Small intestine (tissue), 16 donors: ENCODE data around the gene MAB21L2. TPM values are rescaled to one million over a fixed set of nuclear protein-coding genes. Genes with fewer than 3 reads are reported as not detected.
"Not testable (repeated sequence)": the region's sequence is repeated elsewhere in the genome, so short reads cannot be mapped to it uniquely, and the experiment has no call there.

Experiments
- DNase-seq, 2 donors: peaks; one replicate each; pipeline versions ENCODE4 v3.0.0 to v3.0.0-alpha.2; 2013
- FAIRE-seq: peaks from 2 replicates; lab custom pipeline; 2012; peaks lifted over from hg19 to GRCh38; lab: Jason Lieb, UNC
- H3K27ac ChIP-seq, 3 donors: one replicate each; pipeline ENCODE4 v1.5.1; 2013; ENCODE audit warnings: low read length in 2 of 3, mild to moderate bottlenecking in 2 of 3, control low read depth in 1 of 3, inconsistent platforms in 1 of 3, low read depth in 1 of 3, moderate library complexity in 1 of 3
- H3K27me3 ChIP-seq, 3 donors: one replicate each; pipeline ENCODE4 v1.6.1; 2013; ENCODE audit warnings: low read length in 3 of 3, inconsistent platforms in 1 of 3; ENCODE audit not compliant: control insufficient read depth in 3 of 3, insufficient read depth in 3 of 3
- H3K36me3 ChIP-seq, 3 donors: one replicate each; pipeline ENCODE4 v1.6.1; 2013; ENCODE audit warnings: low read length in 3 of 3, inconsistent platforms in 1 of 3, low read depth in 1 of 3, mild to moderate bottlenecking in 1 of 3, moderate library complexity in 1 of 3; ENCODE audit not compliant: control insufficient read depth in 3 of 3, insufficient read depth in 2 of 3
- H3K4me1 ChIP-seq, 3 donors: one replicate each; pipeline ENCODE4 v1.6.1; 2013; ENCODE audit warnings: low read length in 2 of 3, inconsistent platforms in 1 of 3, low read depth in 1 of 3, mild to moderate bottlenecking in 1 of 3, moderate library complexity in 1 of 3; ENCODE audit not compliant: control insufficient read depth in 3 of 3, insufficient read depth in 2 of 3
- H3K4me3 ChIP-seq, 3 donors: one replicate each; pipeline ENCODE4 v1.5.1; 2013; ENCODE audit warnings: low read length in 3 of 3, control low read depth in 1 of 3, inconsistent platforms in 1 of 3, low read depth in 1 of 3, mild to moderate bottlenecking in 1 of 3, moderate library complexity in 1 of 3
- H3K9me3 ChIP-seq, 2 donors: one replicate each; pipeline ENCODE4 v1.6.1; 2013; ENCODE audit warnings: low read depth in 1 of 2, low read length in 1 of 2; ENCODE audit not compliant: control insufficient read depth in 2 of 2, insufficient read depth in 1 of 2
- WGBS, 3 donors: extraction: QIAGEN DNeasy Blood & Tissue Kit; methylation state at CpG; one replicate each; pipeline ENCODE4 v1.1.7; 2013; 5-methylcytosine and 5-hydroxymethylcytosine counted together
- long read RNA-seq, 10 donors: transcript quantifications; one replicate each; lab custom pipeline, GENCODE V29; 2026
- polyA plus RNA-seq, 4 donors: library from polyadenylated mRNA; stranded (reverse) in 3 of 4; unstranded in 1 of 4; fragments of 200-250 nt in 3 of 4; fragments of 120-200 nt in 1 of 4; gene quantifications; one replicate each; pipeline versions ENCODE4 v1.2.1 to v1.2.3, GENCODE V29; 2013
- donor health status: healthy with polysubstance abuse.
- donor health status: control.
- donor health status: control.
- donor health status: Bipolar disorder and iron deficiency.
- donor health status: healthy.

MAB21L2 gene
- 10 to 100 TPM in 1 of 4 donors, 1 to 10 TPM in 2, under 1 TPM in 1; 0.89 to 11.7 (median 9.5) TPM for polyA plus RNA-seq
- long read RNA-seq, donor 1, transcript MAB21L2-201 (1 exons, 2,772 nt): major isoform, 78 of 78 reads
- long read RNA-seq, donor 1, partial matches to known transcripts: 0 of 78 reads
- long read RNA-seq, donor 1, other reads (novel, unspliced or antisense): 0 of 78 reads
- long read RNA-seq, donor 2, transcript MAB21L2-201 (1 exons, 2,772 nt): major isoform, 12 of 12 reads
- long read RNA-seq, donor 2, partial matches to known transcripts: 0 of 12 reads
- long read RNA-seq, donor 2, other reads (novel, unspliced or antisense): 0 of 12 reads
- long read RNA-seq, donor 3, transcript MAB21L2-201 (1 exons, 2,772 nt): major isoform, 55 of 55 reads
- long read RNA-seq, donor 3, partial matches to known transcripts: 0 of 55 reads
- long read RNA-seq, donor 3, other reads (novel, unspliced or antisense): 0 of 55 reads
- long read RNA-seq, donor 4, partial matches to known transcripts: 0 of 3 reads
- long read RNA-seq, donor 4, other reads (novel, unspliced or antisense): 0 of 3 reads
- long read RNA-seq, donor 5, transcript MAB21L2-201 (1 exons, 2,772 nt): major isoform, 21 of 21 reads
- long read RNA-seq, donor 5, partial matches to known transcripts: 0 of 21 reads
- long read RNA-seq, donor 5, other reads (novel, unspliced or antisense): 0 of 21 reads
- long read RNA-seq, donor 6, transcript MAB21L2-201 (1 exons, 2,772 nt): major isoform, 41 of 41 reads
- long read RNA-seq, donor 6, partial matches to known transcripts: 0 of 41 reads
- long read RNA-seq, donor 6, other reads (novel, unspliced or antisense): 0 of 41 reads
- long read RNA-seq, donor 7, partial matches to known transcripts: 0 of 1 reads
- long read RNA-seq, donor 7, other reads (novel, unspliced or antisense): 0 of 1 reads
- long read RNA-seq, donor 8: 0 reads
- long read RNA-seq, donor 9, transcript MAB21L2-201 (1 exons, 2,772 nt): major isoform, 8 of 8 reads
- long read RNA-seq, donor 9, partial matches to known transcripts: 0 of 8 reads
- long read RNA-seq, donor 9, other reads (novel, unspliced or antisense): 0 of 8 reads
- long read RNA-seq, donor 10, transcript MAB21L2-201 (1 exons, 2,772 nt): major isoform, 152 of 152 reads
- long read RNA-seq, donor 10, partial matches to known transcripts: 0 of 152 reads
- long read RNA-seq, donor 10, other reads (novel, unspliced or antisense): 0 of 152 reads

- DNase-seq (no peak), FAIRE-seq (no peak)
- Histone ChIP-seq H3K4me3 (peak within 1 kb of the TSS in 2 of 3 donors; percentile 42 to 43), H3K36me3 (peaks cover 0 to 20% (median 4%) of the 10 kb centered on the region in 3 donors), H3K4me1 (no peaks in the 10 kb centered on the region), H3K27ac (peak within 1 kb of the TSS; percentile 1 to 92 (median 81)), H3K9me3 (peaks cover 0 to 14% of the 10 kb centered on the region in 2 donors), H3K27me3 (peaks cover 0 to 20% (median 0%) of the 10 kb centered on the region in 3 donors)
- WGBS, 3 donors: 66 to 96% (median 91%) methylated on average over 27 of the region's 27 CpGs
Measured at GRCh38 chr4:150582146-150582872, at the start of gene MAB21L2. TSS of gene MAB21L2 (plus strand) at chr4:150582151. CDS start at chr4:150583030, 879 bp downstream.

GRCh38 chr4:150533673-150534072 lies 48.3 kb upstream of the MAB21L2 start:
- H3K9me3 ChIP-seq: no peaks in the 10 kb centered on the region
- no peak overlapping the region for H3K27ac ChIP-seq
- WGBS, 3 donors: 81 to 85% (median 83%) methylated on average over 3 of the region's 3 CpGs
- H3K4me3 ChIP-seq: no peak overlapping the region
- FAIRE-seq (no peak), DNase-seq (no peak)
- no peaks in the 10 kb centered on the region for H3K27me3 ChIP-seq
- no peaks in the 10 kb centered on the region for H3K36me3 ChIP-seq
- no peaks in the 10 kb centered on the region for H3K4me1 ChIP-seq

DNA sequence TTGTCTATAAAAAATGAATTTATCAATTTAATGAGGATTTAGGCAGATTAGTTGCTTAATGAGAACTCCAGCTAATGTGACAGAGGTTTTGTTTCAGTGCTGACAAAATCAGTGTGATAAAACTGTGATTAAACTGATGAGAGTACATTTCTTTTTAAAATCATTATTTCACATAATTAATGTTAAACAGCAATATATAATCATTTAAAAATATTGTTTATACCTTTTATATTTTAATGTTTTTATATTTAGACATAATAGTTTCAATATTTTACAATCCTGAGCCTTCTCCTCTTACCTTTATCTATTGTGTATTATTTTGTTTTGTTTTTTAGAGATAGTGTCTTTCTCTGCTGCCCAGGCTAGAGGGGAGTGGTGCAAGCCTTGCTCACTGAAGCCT lies 47.1 kb upstream of the MAB21L2 start:
- DNase-seq: no peak
- no peaks in the 10 kb centered on the region for H3K36me3 ChIP-seq
- H3K4me3 ChIP-seq: no peak overlapping the region
- FAIRE-seq: no peak
- H3K27me3 ChIP-seq: no peaks in the 10 kb centered on the region
- no peak overlapping the region for H3K27ac ChIP-seq
- no peaks in the 10 kb centered on the region for H3K9me3 ChIP-seq
- H3K4me1 ChIP-seq: no peaks in the 10 kb centered on the region

GRCh38 chr4:150537911-150538310 lies 44.0 kb upstream of the MAB21L2 start:
- H3K27ac ChIP-seq, H3K9me3 ChIP-seq, FAIRE-seq, H3K36me3 ChIP-seq, H3K4me1 ChIP-seq, H3K27me3 ChIP-seq, DNase-seq, H3K4me3 ChIP-seq: not testable (repeated sequence)
- WGBS, 3 donors: 89 to 99% (median 92%) methylated on average over 3 of the region's 3 CpGs

GRCh38 chr4:150540536-150540935 lies 41.4 kb upstream of the MAB21L2 start:
- Histone ChIP-seq H3K9me3 (no peaks in the 10 kb centered on the region), H3K4me3 (no peak overlapping the region), H3K27ac (peak overlapping the region in 1 of 3 donors; percentile 54), H3K4me1 (no peaks in the 10 kb centered on the region), H3K27me3 (no peaks in the 10 kb centered on the region), H3K36me3 (no peaks in the 10 kb centered on the region)
- FAIRE-seq: no peak
- no peak for DNase-seq

- peak overlapping the region in 1 of 3 donors; percentile 54 for H3K27ac ChIP-seq
- DNase-seq: peak; percentile 9 to 38
- H3K36me3 ChIP-seq: no peaks in the 10 kb centered on the region
- no peaks in the 10 kb centered on the region for H3K27me3 ChIP-seq
- no peak for FAIRE-seq
- WGBS, 3 donors: 83 to 96% (median 84%) methylated on average over 3 of the region's 3 CpGs
- H3K9me3 ChIP-seq: no peaks in the 10 kb centered on the region
- H3K4me1 ChIP-seq: no peaks in the 10 kb centered on the region
- H3K4me3 ChIP-seq: no peak overlapping the region
Measured at GRCh38 chr4:150540959-150541360, 41.0 kb upstream of the MAB21L2 start.

- Histone ChIP-seq H3K27ac (no peak overlapping the region), H3K4me1 (no peaks in the 10 kb centered on the region), H3K9me3 (no peaks in the 10 kb centered on the region), H3K27me3 (no peaks in the 10 kb centered on the region), H3K4me3 (no peak overlapping the region), H3K36me3 (no peaks in the 10 kb centered on the region)
- DNase-seq (no peak), FAIRE-seq (no peak)
- 93 to 97% (median 94%) methylated on average over 3 of the region's 3 CpGs for WGBS, 3 donors
Measured at GRCh38 chr4:150541681-150542080, 40.3 kb upstream of the MAB21L2 start.
